Gastrocnemius medialis (tissue), 4 donors: Measurements from ENCODE around the gene MDM2. TPM values are rescaled to one million over a fixed set of nuclear protein-coding genes. Genes with fewer than 3 reads are reported as not detected.

Experiments
- ATAC-seq, 2 donors: fragments of 150-250 bp; one replicate each; pipeline ENCODE4 v1.9.1; 2016
- DNase-seq, 2 donors: peaks; one replicate each; pipeline ENCODE4 v3.0.0-alpha.2; 2019
- H3K27ac ChIP-seq, 4 donors: fragments of 200-600 bp; sonication (generic); 1 replicate in 1 of 4; 2 replicates in 3 of 4; pipeline ENCODE4 v1.5.1; 2016 to 2018; ENCODE audit warnings: mild to moderate bottlenecking in 2 of 4, moderate library complexity in 1 of 4
- H3K27me3 ChIP-seq, 3 donors: fragments of 200-600 bp; sonication (generic) in 2 of 3; 1 replicate in 1 of 3; 2 replicates in 2 of 3; pipeline versions ENCODE4 v1.5.1 to v1.6.0; 2016 to 2019; ENCODE audit warnings: mild to moderate bottlenecking in 1 of 3, moderate library complexity in 1 of 3
- H3K36me3 ChIP-seq, 2 donors: fragments of 200-600 bp; sonication (generic) in 1 of 2; one replicate each; pipeline ENCODE4 v1.5.1; 2017 to 2018
- H3K4me1 ChIP-seq, 2 donors: fragments of 200-600 bp; sonication (generic) in 1 of 2; one replicate each; pipeline ENCODE4 v1.5.1; 2016 to 2017; ENCODE audit warnings: mild to moderate bottlenecking in 2 of 2
- H3K4me3 ChIP-seq, 4 donors: fragments of 200-600 bp; sonication (generic) in 3 of 4; 1 replicate in 1 of 4; 2 replicates in 3 of 4; pipeline ENCODE4 v1.5.1; 2016 to 2019; ENCODE audit warnings: mild to moderate bottlenecking in 2 of 4
- H3K9me3 ChIP-seq, 3 donors: fragments of 200-600 bp; sonication (generic) in 2 of 3; 1 replicate in 1 of 3; 2 replicates in 2 of 3; pipeline ENCODE4 v1.5.1; 2016 to 2019
- CTCF ChIP-seq, 5 experiments: fragments of 450-650 bp in 3 of 5; fragments of 200-600 bp in 2 of 5; sonication (generic) in 2 of 5; IDR thresholded peaks in 4 of 5; conservative IDR thresholded peaks in 1 of 5; 1 replicate in 4 of 5; 2 replicates in 1 of 5; pipeline ENCODE4 v1.5.1; 2016 to 2019; ENCODE audit warnings: antibody characterized with exemption in 5 of 5, mild to moderate bottlenecking in 3 of 5, moderate library complexity in 3 of 5
- POLR2A ChIP-seq, 2 donors: fragments of 450-650 bp; IDR thresholded peaks; one replicate each; pipeline ENCODE4 v1.6.1; 2017; ENCODE audit warnings: antibody characterized with exemption in 2 of 2, mild to moderate bottlenecking in 2 of 2, moderate library complexity in 2 of 2
- in situ Hi-C, 4 donors: fragments of 200-750 bp; cut with MboI; loops; one replicate each; pipeline versions ENCODE4 v1.15.0 to v1.8.0; 2017; ENCODE audit warnings: low sequenced_read_pairs in 4 of 4
- intact Hi-C: fragments of 100-400 bp; cut with DNase I; formaldehyde crosslinking; loops from one replicate; pipeline ENCODE4 v1.15.1; 2023; ENCODE audit warnings: low total_unique reads
- total RNA-seq, 4 donors: library from RNA; depleted of rRNA; stranded (reverse); fragments of >200 nt; gene quantifications; one replicate each; pipeline versions ENCODE4 v1.1.0 to v1.2.3, GENCODE V29; 2016

MDM2 gene
- total RNA-seq, 4 donors from 2014 or later, result 61.6 to 92.2 (median 70.0) TPM

- in situ Hi-C loops, result no loop called here
These were observed 15.0 kb upstream of the MDM2 start for GRCh38 chr12:68792952-68793351.

DNA sequence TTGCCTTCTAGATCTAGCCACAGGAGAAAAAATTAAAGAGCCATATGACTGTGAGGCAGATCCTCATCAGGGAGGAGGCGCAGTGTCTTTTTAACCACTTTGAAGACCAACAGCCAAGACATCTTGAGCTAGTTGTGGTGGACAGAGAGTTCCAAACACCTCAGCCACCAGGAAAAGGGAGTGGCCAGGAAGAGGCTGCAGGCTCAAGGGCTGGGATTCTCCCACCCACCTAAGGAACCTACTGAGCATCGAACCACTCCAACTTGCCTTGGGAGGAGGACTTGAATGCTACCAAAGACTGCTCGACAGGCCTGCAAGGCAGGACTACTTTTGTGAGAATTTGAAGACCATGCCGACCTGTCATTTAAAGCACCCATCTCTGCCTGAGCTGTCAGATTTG is 14.5 kb upstream of the MDM2 start:
- TF ChIP-seq POLR2A (IDR thresholded peaks at IDR 0.05) (no peak), CTCF (IDR thresholded peaks at IDR 0.05 in 4 of 5, conservative IDR thresholded peaks at IDR 0.05 in 1 of 5) (no peak)
- Histone ChIP-seq H3K27ac (no peak overlapping the region), H3K36me3 (no peaks in the 10 kb centered on the region), H3K4me3 (no peak overlapping the region), H3K4me1 (no peaks in the 10 kb centered on the region), H3K27me3 (no peaks in the 10 kb centered on the region), H3K9me3 (no peaks in the 10 kb centered on the region)
- no peak for ATAC-seq
- in situ Hi-C loops, result no loop called here
- intact Hi-C loops, result no loop called here
- no peak for DNase-seq

More at GRCh38 chr12:68792952-68793351, 15.0 kb upstream of the MDM2 start:
- no peak overlapping the region for H3K4me3 ChIP-seq
- H3K27me3 ChIP-seq, result no peaks in the 10 kb centered on the region
- no peak for DNase-seq
- H3K36me3 ChIP-seq, result no peaks in the 10 kb centered on the region
- no peak for ATAC-seq
- H3K27ac ChIP-seq, result no peak overlapping the region
- no peaks in the 10 kb centered on the region for H3K4me1 ChIP-seq
- intact Hi-C loops, result no loop called here
- H3K9me3 ChIP-seq, result no peaks in the 10 kb centered on the region
- TF ChIP-seq POLR2A (IDR thresholded peaks at IDR 0.05) (no peak), CTCF (IDR thresholded peaks at IDR 0.05 in 4 of 5, conservative IDR thresholded peaks at IDR 0.05 in 1 of 5) (no peak)

DNA sequence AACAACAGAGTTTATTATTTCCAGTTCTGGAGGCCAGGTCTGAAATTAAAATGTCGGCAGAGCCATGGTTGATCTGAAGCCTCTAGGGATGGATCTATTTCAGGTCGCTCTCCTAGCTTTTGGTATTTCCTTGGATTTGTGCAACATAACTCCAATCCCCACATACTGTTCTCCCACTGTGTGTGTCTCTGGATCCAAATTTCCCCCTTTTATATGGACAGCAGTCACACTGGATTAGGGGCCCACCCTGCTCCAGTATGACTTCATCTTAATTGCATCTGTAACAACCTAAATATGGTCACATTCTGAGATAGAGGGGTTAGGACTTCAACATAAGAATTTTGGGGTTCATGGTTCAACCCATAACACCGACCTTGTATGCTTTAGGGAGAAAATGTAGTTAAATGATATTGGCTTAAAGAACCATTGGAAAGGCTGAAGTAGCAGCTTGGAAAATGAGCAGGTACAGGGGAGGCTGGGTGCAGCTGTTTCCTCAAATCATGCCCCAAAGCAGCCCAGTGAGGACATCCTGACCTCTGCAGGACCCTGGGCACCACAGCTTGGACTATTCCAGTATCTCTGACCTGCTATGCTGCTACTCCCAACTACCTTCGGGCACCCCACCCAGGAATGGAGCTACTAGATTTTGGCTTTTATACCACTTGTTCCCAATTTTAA is 13.9 kb upstream of the MDM2 start:
- no peak for ATAC-seq
- intact Hi-C loops, result no loop called here

GRCh38 chr12:68794653-68795251 is 13.2 kb upstream of the MDM2 start:
- no peak for TF ChIP-seq CTCF (IDR thresholded peaks at IDR 0.05 in 4 of 5, conservative IDR thresholded peaks at IDR 0.05 in 1 of 5)
- TF ChIP-seq POLR2A (IDR thresholded peaks at IDR 0.05), result no peak
- Histone ChIP-seq H3K36me3 (no peaks in the 10 kb centered on the region), H3K9me3 (no peaks in the 10 kb centered on the region), H3K4me3 (no peak overlapping the region), H3K27ac (no peak overlapping the region), H3K27me3 (no peaks in the 10 kb centered on the region), H3K4me1 (no peaks in the 10 kb centered on the region)
- ATAC-seq (no peak), DNase-seq (no peak)
- intact Hi-C loops (no loop called here), in situ Hi-C loops (no loop called here)

More for the DNA sequence above, 13.9 kb upstream of the MDM2 start:
- TF ChIP-seq CTCF (IDR thresholded peaks at IDR 0.05 in 4 of 5, conservative IDR thresholded peaks at IDR 0.05 in 1 of 5) (no peak), POLR2A (IDR thresholded peaks at IDR 0.05) (no peak)
- Histone ChIP-seq H3K4me3 (no peak overlapping the region), H3K27me3 (no peaks in the 10 kb centered on the region), H3K36me3 (no peaks in the 10 kb centered on the region), H3K27ac (no peak overlapping the region), H3K4me1 (no peaks in the 10 kb centered on the region), H3K9me3 (no peaks in the 10 kb centered on the region)
- in situ Hi-C loops, result no loop called here
- no peak for DNase-seq
